HEK293T (cell line): ENCODE data around the gene HNRNPDL.

ENCODE experiments used
- BHLHE40 ChIP-seq: fragments of 450-650 bp; IDR thresholded peaks from 2 replicates; pipeline ENCODE4 v1.6.1; 2016; ENCODE audit warnings: mild to moderate bottlenecking, moderate library complexity, borderline replicate concordance
- ELF4 ChIP-seq: fragments of 450-650 bp; IDR thresholded peaks from 2 replicates; pipeline ENCODE4 v1.6.1; 2017; ENCODE audit warnings: antibody characterized with exemption
- L3MBTL2 ChIP-seq: fragments of 450-650 bp; conservative IDR thresholded peaks from 2 replicates; pipeline ENCODE4 v1.6.1; 2016; ENCODE audit warnings: mild to moderate bottlenecking
- NFRKB ChIP-seq: fragments of 450-650 bp; IDR thresholded peaks from 2 replicates; pipeline ENCODE4 v1.6.1; 2016; ENCODE audit warnings: mild to moderate bottlenecking, moderate library complexity
- SP1 ChIP-seq: fragments of 450-650 bp; IDR thresholded peaks from 2 replicates; pipeline ENCODE4 v1.6.1; 2017
- SUZ12 ChIP-seq: fragments of 450-650 bp; IDR thresholded peaks from 2 replicates; pipeline ENCODE4 v1.6.1; 2016; ENCODE audit warnings: mild to moderate bottlenecking
- ZNF384 ChIP-seq: fragments of 450-650 bp; IDR thresholded peaks from 2 replicates; pipeline ENCODE4 v1.6.1; 2016

DNA sequence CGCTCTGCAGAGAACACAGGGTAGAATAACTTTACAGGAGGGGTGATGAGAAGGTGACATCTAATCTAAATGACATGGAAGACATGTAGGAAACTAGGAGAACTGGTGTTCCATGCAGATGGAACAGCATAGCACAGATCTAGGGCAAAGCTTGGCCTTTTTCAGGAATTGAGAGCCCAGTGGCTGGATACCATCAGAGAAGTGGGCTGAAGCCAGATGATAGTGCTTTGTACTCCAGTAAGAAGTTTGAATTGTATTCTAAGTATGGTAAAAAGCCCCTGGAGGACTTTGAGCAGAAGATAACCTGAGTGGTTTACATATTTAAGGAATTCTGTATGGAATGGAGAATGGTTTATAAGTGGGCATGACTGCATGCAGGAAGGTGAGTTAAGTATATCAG is 33.0 kb upstream of the HNRNPDL start:
- TF ChIP-seq SP1 (no peak), ELF4 (no peak), SUZ12 (no peak), NFRKB (no peak), ZNF384 (no peak), BHLHE40 (no peak), L3MBTL2 (no peak)
